H4 (cell line): ENCODE measurements around the gene ODC1. TPM values are rescaled to one million over a fixed set of nuclear protein-coding genes. Genes with fewer than 3 reads are reported as not detected.
A peak's percentile ranks its signal among the peaks of the same experiment; 100 is the strongest.
"Not testable (repeated sequence)": the region's sequence is repeated elsewhere in the genome, so short reads cannot be mapped to it uniquely, and the experiment has no call there.

Experiments used
- DNase-seq: peaks from one replicate; pipeline ENCODE4 v3.0.0-alpha.2; 2015; ENCODE audit warnings: low spot score
- total RNA-seq: library from RNA; depleted of rRNA; stranded (reverse); fragments of >200 nt; shearing (Covaris generic); gene quantifications from 2 replicates; pipeline ENCODE4 v1.2.3, GENCODE V29; 2014

ODC1 gene
- total RNA-seq, 1 experiment from 2014 or later: 123 TPM

- DNase-seq: no peak
Measured at GRCh38 chr2:10453905-10454298, 5.8 kb upstream of the ODC1 start.

GRCh38 chr2:10452956-10453904 is 5.1 kb upstream of the ODC1 start:
- DNase-seq: no peak

- peak; percentile 88 for DNase-seq
Measured at GRCh38 chr2:10452312-10452711, 4.2 kb upstream of the ODC1 start.

- DNase-seq: no peak
Measured at GRCh38 chr2:10451819-10452218, 3.7 kb upstream of the ODC1 start.

GRCh38 chr2:10449838-10450691 is 1.9 kb upstream of the ODC1 start:
- no peak for DNase-seq

GRCh38 chr2:10449486-10449831 is 1.3 kb upstream of the ODC1 start:
- DNase-seq: no peak

- peak; percentile 62 for DNase-seq
Measured at GRCh38 chr2:10448576-10449485, 704 bp upstream of the ODC1 start.

- DNase-seq: no peak
Measured at GRCh38 chr2:10447300-10447894, 730 bp downstream of the ODC1 start.

GRCh38 chr2:10446631-10447030 is 1.5 kb downstream of the ODC1 start:
- no peak for DNase-seq

GRCh38 chr2:10444463-10444862 is 3.7 kb downstream of the ODC1 start:
- DNase-seq: no peak

- not testable (repeated sequence) for DNase-seq
Measured at GRCh38 chr2:10442469-10443126, 5.5 kb downstream of the ODC1 start.

GRCh38 chr2:10441948-10442347 is 6.2 kb downstream of the ODC1 start:
- no peak for DNase-seq

GRCh38 chr2:10440736-10441135 is 7.4 kb downstream of the ODC1 start:
- no peak for DNase-seq

- no peak for DNase-seq
Measured at GRCh38 chr2:10439971-10440370, 8.2 kb downstream of the ODC1 start.

GRCh38 chr2:10439185-10439879 is 8.8 kb downstream of the ODC1 start:
- no peak for DNase-seq

- no peak for DNase-seq
Measured at GRCh38 chr2:10438688-10439087, 9.4 kb downstream of the ODC1 start.

GRCh38 chr2:10437806-10438205 is 10.3 kb downstream of the ODC1 start:
- DNase-seq: no peak

- DNase-seq: no peak
Measured at GRCh38 chr2:10436583-10437110, 11.5 kb downstream of the ODC1 start.

GRCh38 chr2:10435820-10436204 is 12.3 kb downstream of the ODC1 start:
- no peak for DNase-seq
